NCI-H2107 (cell line): ENCODE data around the gene PAX8.
"Not testable (repeated sequence)": the region's sequence is repeated elsewhere in the genome, so short reads cannot be mapped to it uniquely, and the experiment has no call there.

ENCODE experiments used
- DNase-seq: peaks from one replicate; lab custom pipeline; 2025; lab: John Stamatoyannopoulos, UW

Gene PAX8

GRCh38 chr2:113278742-113279139 lies at the start of gene PAX8:
TSS of gene PAX8 (minus strand) at chr2:113278921. CDS start at chr2:113278394, 527 bp downstream.
- no peak for DNase-seq

DNA sequence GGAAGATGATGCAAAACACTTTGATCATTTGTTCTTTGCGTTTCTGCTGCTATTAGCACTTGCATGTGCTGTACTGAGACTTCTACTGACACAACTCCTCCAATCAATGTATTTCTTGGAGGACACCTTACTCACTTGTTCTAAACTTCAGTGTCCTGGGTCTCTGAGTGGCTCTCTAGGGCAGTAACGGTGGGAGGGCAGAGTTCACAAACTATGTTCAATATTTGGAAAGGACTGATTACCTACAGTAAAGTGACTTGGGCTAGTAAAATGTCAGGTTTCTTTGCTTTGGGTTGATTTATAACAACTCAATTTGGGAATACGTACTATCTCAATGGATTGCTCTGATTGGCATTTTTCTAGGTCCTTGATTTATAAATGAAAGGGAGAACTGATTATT lies 49.3 kb upstream of the PAX8 start:
- no peak for DNase-seq

DNA sequence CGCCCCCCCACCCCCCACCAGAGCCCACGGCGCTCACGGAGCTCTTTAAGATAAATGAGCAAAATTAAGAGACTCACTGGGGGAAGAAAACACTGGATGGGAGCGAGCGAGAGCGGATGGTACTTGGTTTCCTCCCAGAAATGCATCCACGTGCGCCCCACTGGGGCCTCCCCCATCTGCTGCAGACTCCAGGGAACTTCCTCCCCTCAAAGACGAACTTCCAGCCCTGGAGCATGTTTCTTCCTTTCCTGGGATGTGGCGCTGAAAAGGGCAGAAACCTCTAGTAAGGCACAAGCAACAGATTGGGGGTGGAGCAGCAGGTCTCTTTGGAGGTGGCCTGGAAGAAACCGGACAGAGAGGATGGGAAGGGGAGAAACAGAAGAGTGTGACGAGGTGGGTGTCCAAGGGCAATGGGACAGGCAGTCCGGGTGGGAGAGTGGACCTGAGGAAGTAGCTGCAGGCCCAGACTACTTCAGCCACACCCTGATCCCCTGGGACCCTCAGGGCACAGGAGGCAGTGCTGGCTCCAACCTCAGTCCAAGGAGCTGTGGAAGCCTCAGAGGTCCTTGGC lies 46.5 kb upstream of the PAX8 start:
- not testable (repeated sequence) for DNase-seq

DNA sequence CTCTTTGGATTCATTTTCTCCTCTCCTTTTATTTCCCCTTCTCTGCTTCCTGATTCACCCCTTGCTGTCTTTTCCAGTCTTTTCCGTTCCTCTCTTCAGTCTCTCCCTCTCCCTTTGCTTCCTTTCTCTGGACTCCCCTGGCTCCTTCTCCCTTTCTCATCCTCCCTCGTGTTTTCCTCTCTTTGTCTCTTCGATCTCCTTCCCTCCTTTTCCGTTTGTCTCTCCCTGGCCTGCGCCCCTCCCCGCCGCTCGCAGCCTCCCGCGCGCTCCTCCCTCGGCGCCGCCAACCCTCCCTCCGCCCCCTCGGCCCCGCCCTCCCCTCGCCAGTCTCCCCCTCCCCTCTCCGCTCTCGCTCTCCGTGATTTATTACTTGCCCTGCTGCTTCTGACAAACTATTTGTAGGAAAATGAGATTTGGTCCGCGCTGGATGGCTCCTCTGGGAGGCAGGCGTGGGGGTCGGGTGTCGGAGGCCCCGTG lies 46.0 kb upstream of the PAX8 start:
- DNase-seq = peak; percentile 19

DNA sequence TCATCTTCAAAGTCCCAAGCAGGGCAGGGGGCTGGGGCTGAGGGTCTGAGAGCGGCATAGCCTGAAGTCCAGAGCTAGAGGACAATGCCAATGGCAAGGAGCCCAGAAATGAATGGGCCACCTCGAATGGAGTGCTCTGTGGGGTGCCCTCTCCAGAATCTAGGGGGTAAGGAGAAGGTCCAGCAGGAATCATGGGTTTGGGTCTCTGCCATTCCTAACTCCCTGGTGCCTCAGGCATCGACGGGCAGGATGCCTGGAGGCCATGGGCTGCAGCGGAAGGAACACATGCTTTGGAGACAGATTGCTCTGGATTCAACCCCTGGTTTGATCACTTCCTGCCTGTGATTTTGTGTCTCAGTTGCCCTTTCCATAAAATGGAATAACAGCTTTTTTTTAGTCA lies 44.4 kb upstream of the PAX8 start:
- DNase-seq = not testable (repeated sequence)

DNA sequence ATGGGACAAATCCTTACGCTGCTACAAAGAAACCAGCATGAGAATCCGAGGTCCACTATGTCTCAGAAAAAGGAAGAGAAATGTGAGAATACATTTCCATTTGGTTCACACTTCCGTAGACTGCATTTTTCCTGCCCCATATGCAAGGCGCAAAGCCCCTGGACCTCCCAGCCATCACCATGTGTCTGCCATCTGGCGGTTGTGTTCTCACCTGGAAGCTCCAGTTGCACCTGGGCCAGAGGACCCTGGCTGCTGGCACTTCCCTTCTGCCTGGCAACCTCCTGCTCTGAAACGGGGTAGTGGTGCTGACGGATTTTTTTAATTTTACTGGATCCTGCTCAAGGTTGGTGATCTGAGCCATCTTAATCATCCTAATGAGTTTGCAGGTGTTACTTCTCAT lies 41.4 kb upstream of the PAX8 start:
- not testable (repeated sequence) for DNase-seq

DNA sequence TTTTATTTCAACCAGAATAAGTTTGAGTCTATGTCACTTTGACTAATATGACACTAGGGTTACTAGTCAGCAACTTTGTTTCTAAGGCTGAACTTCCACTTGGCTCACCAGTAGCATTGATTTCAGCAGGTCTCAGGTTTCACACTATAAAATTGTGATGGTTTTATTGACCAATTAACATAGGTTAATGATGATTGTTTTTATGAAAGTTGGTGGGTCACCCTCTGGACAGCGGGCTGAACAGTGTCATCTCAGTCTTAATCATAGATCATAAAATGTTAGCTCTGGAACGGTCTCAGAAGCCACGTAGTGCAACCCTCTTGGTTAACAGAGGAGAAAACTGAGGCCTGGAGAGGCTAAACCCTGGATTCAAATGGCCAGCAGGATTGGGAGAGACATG lies 40.2 kb upstream of the PAX8 start:
- DNase-seq = not testable (repeated sequence)

DNA sequence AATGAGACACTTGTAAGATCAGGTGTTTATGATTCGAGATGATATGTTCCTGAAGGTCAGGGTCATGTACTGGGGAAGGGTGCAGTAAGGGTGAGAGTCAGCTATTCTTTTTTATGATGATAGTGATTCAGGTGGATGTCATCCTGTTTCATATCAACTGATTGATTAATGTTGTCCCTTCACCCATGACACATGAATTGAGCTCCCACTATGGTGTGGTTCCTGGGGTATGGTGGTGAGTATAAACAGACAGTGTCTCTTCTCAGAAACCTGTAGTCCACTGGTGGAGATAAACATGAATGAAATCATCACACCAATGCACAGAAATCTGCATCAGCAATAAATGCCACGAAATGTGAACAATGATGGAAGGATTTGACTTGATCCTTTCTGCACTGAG lies 37.4 kb upstream of the PAX8 start:
- no peak for DNase-seq

DNA sequence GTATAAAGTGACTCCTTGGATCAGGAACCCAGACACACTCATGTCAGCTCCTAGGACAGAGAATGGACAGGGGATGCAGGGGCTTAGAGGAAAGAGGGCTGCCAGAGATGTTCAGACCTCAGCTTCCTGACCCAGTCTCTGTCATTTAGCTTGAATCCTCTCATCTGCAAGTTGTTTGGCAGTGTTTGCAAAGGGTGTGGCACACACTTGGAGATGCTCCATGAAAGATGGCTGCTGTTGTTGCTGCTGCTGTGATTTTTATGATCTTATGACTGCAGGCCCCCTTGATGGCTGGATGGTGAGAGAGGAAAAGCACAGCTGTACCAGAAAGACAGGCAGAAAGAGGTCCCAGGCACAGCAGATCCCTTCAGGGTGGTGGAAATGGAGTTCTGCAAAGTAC lies 35.9 kb upstream of the PAX8 start:
- not testable (repeated sequence) for DNase-seq

- not testable (repeated sequence) for DNase-seq
These were observed 35.5 kb upstream of the PAX8 start for GRCh38 chr2:113314176-113314575.

GRCh38 chr2:113311781-113312180 lies 33.1 kb upstream of the PAX8 start:
- not testable (repeated sequence) for DNase-seq

DNA sequence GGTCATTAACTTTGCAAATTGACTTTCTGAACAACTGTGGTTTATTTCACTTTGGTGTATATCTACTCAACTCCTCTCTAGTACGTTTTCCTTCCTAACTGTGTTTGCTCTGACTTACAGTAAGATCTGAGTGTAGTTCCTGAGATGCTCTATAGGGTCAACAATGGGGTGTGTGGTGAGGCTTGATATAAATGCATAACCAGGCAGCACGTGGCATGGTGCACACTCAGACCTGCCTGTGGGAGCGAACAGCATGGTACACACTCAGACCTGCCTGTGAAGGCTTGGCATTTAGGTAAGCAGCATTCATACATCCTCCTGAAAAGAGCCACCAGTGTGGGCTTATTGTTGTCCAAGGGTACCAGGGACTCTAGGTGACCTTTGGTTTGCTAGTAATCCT lies 32.5 kb upstream of the PAX8 start:
- DNase-seq = not testable (repeated sequence)

DNA sequence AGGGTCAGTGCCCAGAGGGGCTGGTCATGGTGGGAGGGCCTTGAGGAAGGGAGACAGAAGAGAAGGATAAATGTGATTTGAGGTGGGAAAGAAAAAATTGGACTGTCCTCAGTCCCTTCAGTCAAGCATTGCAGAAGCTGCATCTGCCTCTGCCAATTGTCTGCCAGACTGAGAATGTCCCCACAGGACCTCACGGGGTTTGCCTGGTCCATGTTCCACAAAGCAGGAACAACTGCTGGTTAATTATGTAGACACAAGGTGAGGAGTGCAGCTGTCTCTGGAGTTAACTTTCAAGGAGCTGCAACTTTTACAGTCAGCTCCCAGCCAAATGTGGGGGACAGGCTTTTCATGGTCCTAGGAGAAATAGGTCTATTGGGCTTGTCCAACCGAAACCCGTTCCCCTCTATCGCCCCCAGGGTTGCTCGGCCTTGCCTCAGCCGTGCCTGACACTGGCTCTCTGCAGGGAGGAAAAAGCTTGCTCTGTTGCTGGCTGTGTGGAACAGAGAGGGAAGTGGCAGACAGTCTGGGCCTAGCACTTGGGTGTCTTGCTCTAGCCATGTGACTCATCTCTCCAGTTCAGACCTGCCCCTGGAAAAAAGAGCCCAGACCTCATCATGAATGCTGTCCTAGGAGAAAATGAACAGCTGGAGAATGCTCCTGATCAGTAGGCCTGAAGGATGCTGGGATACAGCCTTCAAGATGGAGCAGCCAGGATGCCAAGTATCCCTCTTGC lies 31.1 kb upstream of the PAX8 start:
- no peak for DNase-seq

DNA sequence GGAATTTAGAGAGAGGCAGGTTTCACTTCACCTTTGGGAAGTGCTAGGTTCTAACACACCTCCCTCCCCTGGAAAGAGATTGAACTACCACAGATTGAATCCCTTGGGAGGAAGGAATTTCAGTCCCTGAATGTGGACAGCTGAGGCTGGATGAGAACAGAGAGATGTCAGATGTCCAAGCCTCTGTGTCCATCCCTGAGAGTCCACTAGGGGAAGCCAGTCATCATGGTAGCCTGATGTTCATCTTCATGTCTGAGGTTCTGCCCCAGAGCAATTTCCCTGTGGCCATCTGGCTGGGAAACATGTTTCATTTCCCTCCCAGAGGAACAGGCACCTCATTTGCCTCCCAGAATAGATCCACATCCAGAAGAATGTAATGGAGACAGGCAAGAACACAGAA lies 30.1 kb upstream of the PAX8 start:
- not testable (repeated sequence) for DNase-seq

- DNase-seq = not testable (repeated sequence)
These were observed 27.5 kb upstream of the PAX8 start for GRCh38 chr2:113306207-113306606.

DNA sequence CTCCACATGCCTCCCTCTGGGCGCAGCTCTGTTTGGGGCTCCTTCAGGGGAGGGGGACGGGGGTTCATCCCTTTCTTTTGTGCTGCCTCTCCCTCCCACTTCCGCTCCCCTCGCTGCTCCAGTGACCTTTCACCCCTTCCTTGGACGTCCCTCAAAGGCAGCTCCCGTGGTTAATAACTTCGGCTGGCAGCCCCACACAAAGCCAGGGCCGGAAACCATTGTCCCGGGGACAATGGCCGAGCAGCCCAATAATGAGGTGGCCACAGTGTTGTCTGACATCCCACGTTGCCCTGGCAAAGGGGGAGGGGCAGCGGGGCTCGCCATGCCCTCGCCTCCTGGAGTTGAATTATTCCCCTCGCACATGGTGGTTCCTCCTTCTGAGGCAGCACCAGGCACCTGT lies 27.0 kb upstream of the PAX8 start:
- not testable (repeated sequence) for DNase-seq

- no peak for DNase-seq
These were observed 26.4 kb upstream of the PAX8 start for GRCh38 chr2:113305146-113305545.

- no peak for DNase-seq
These were observed 26.0 kb upstream of the PAX8 start for GRCh38 chr2:113304702-113305101.

- not testable (repeated sequence) for DNase-seq
These were observed 23.7 kb upstream of the PAX8 start for GRCh38 chr2:113302216-113302980.

DNA sequence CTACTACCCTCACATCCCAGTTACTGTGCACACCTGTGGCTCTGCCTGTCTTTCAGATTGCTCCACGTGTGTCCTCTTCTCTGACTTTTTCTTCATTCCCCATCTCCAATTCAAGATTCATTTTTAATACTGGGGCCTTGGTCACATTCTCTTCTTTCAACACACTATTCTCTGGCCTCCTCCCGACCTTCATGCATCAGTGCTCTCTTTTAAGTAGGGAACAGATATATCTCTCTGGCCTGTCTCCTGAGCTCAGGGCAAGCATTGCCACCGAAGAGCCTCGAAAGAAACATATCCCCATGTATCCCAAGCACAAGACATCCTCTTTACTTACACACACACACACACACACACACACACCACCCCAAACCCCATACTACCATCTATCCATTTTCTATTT lies 21.6 kb upstream of the PAX8 start:
- DNase-seq = no peak

DNA sequence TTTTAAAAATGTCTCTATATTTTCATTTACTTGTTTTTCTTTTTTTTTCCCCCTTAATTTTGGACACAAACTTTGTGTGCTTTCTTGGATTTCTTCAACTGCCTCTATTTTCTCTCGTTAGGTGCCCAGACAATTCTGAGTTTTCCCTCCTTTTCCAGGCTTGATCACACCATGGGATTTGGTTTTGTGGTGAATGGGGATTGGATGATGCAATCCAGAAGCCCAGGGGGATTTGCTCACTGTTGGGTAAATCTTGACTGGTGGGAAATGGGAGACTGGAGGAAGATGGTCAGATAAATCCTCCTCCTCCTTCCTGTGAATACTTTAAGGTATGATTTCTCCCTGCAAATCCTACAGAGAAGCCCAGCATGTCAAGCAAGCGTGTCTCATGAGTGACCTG lies 19.5 kb upstream of the PAX8 start:
- no peak for DNase-seq

GRCh38 chr2:113297590-113297989 lies 18.9 kb upstream of the PAX8 start:
- not testable (repeated sequence) for DNase-seq

DNA sequence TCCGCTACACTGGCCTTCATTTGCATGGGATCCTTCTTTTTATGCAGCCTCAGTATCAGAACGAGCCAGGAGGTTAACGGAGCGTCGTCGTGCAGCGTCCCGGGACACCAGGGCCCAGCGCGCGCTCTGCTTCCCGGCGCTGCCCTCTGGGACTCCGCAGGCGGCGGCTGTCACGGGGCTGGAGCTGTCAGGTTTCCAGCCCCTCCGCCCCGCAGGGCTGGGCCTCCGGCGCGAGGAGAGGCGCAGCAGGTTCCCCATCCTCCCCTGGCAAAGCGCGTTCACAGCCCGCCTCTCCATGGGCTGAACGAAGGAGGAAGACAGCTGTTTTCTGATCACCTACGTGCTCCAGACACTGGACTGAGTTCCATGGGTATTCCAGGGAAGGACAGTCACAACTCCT lies 12.5 kb upstream of the PAX8 start:
- DNase-seq = no peak
